ENCODE measurements around the gene DHX15. TPM values are rescaled to one million over a fixed set of nuclear protein-coding genes. Genes with fewer than 3 reads are reported as not detected.

Gene DHX15
- total RNA-seq, 1 experiment from 2014 or later: 229 TPM

DNA sequence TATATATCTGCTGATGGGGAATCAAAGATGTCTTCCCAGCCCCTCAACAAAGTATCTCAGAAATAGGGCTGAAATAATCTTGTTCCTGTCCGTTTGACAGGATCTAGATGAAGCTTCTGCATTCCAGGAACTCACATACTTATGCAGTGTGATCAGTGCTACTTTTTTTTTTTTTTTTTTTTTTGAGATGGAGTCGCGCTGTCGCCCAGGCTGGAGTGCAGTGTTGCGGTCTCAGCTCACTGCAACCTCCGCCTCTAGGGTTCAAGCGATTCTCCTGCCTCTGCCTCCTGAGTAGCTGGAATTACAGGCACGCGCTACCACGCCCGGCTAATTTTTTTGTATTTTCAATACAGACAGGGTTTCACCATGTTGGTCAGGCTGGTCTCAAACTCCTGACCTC lies 36.4 kb downstream of the DHX15 start:
- Histone ChIP-seq H3K27ac (ENCODE audit: low read length) (no peak overlapping the region), H3K4me3 (ENCODE audit: low read length) (no peak overlapping the region), H3K4me1 (ENCODE audit: insufficient read depth, low read length) (peaks cover 6% of the 10 kb centered on the region; the same call in 1 of the 2 replicates), H2AFZ (ENCODE audit: low read length) (no peak overlapping the region), H4K20me1 (ENCODE audit: low read length) (peaks cover 72% of the 10 kb centered on the region), H3K9me2 (replicated peaks; ENCODE audit: low read length) (no peaks in the 10 kb centered on the region), H3F3A (ENCODE audit: low read length, unreplicated experiment) (no peaks in the 10 kb centered on the region), H3K9me3 (ENCODE audit: low read length) (no peaks in the 10 kb centered on the region), H3K79me2 (ENCODE audit: low read length) (peaks cover 94% of the 10 kb centered on the region), H3K27me3 (ENCODE audit: low read length) (no peaks in the 10 kb centered on the region), H3K36me3 (ENCODE audit: low read depth, low read length) (peaks cover 45% of the 10 kb centered on the region), H3K4me2 (ENCODE audit: low read length) (no peak overlapping the region), H3K9ac (ENCODE audit: low read length) (no peak overlapping the region)
- CTCF ChIA-PET: no interaction called here
- intact Hi-C loops (cut with micrococcal nuclease): no loop called here
- ATAC-seq: no peak
- no TSS peak for BruUV-seq (replicated peaks)
- POLR2A ChIA-PET (ENCODE audit: unreplicated experiment): no interaction called here
- DNase-seq: no peak
- no peak for TF ChIP-seq EZH2 (IDR thresholded peaks at IDR 0.05; ENCODE audit: low read length, unreplicated experiment)
- no peak for TF ChIP-seq EZH2phosphoT487 (IDR thresholded peaks at IDR 0.05; ENCODE audit: borderline replicate concordance, low read length)
- TF ChIP-seq, protein P1, sequence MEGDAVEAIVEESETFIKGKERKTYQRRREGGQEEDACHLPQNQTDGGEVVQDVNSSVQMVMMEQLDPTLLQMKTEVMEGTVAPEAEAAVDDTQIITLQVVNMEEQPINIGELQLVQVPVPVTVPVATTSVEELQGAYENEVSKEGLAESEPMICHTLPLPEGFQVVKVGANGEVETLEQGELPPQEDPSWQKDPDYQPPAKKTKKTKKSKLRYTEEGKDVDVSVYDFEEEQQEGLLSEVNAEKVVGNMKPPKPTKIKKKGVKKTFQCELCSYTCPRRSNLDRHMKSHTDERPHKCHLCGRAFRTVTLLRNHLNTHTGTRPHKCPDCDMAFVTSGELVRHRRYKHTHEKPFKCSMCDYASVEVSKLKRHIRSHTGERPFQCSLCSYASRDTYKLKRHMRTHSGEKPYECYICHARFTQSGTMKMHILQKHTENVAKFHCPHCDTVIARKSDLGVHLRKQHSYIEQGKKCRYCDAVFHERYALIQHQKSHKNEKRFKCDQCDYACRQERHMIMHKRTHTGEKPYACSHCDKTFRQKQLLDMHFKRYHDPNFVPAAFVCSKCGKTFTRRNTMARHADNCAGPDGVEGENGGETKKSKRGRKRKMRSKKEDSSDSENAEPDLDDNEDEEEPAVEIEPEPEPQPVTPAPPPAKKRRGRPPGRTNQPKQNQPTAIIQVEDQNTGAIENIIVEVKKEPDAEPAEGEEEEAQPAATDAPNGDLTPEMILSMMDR (conservative IDR thresholded peaks at IDR 0.05; ENCODE audit: low read depth, low read length): no peak

GRCh38 chr4:24544208-24544988 lies 40.0 kb downstream of the DHX15 start:
- Histone ChIP-seq H3K9me3 (ENCODE audit: low read length) (no peaks in the 10 kb centered on the region), H2AFZ (ENCODE audit: low read length) (no peak overlapping the region), H3K79me2 (ENCODE audit: low read length) (peaks cover 93% of the 10 kb centered on the region), H3K4me1 (ENCODE audit: insufficient read depth, low read length) (no peaks in the 10 kb centered on the region), H3K36me3 (ENCODE audit: low read depth, low read length) (peaks cover 63% of the 10 kb centered on the region), H4K20me1 (ENCODE audit: low read length) (peaks cover 65% of the 10 kb centered on the region), H3F3A (ENCODE audit: low read length, unreplicated experiment) (no peaks in the 10 kb centered on the region), H3K27ac (ENCODE audit: low read length) (no peak overlapping the region), H3K27me3 (ENCODE audit: low read length) (no peaks in the 10 kb centered on the region), H3K9ac (ENCODE audit: low read length) (no peak overlapping the region), H3K4me2 (ENCODE audit: low read length) (no peak overlapping the region), H3K9me2 (replicated peaks; ENCODE audit: low read length) (no peaks in the 10 kb centered on the region), H3K4me3 (ENCODE audit: low read length) (no peak overlapping the region)
- no TSS peak for BruUV-seq (replicated peaks)
- no peak for ATAC-seq
- ChIA-PET CTCF (no interaction called here), POLR2A (ENCODE audit: unreplicated experiment) (no interaction called here)
- TF ChIP-seq EZH2 (IDR thresholded peaks at IDR 0.05; ENCODE audit: low read length, unreplicated experiment) (no peak), EZH2phosphoT487 (IDR thresholded peaks at IDR 0.05; ENCODE audit: borderline replicate concordance, low read length) (no peak)
- TF ChIP-seq, protein P1 (conservative IDR thresholded peaks at IDR 0.05; ENCODE audit: low read depth, low read length): no peak
- intact Hi-C loops (cut with micrococcal nuclease): no loop called here
- DNase-seq: no peak

GRCh38 chr4:24537025-24537424 lies 47.3 kb downstream of the DHX15 start:
- intact Hi-C loops (cut with micrococcal nuclease): no loop called here
- no TSS peak for BruUV-seq (replicated peaks)
- Histone ChIP-seq H3K79me2 (ENCODE audit: low read length) (peaks cover 71% of the 10 kb centered on the region), H3K36me3 (ENCODE audit: low read depth, low read length) (peaks cover 71% of the 10 kb centered on the region), H3K4me2 (ENCODE audit: low read length) (no peak overlapping the region), H3K9ac (ENCODE audit: low read length) (no peak overlapping the region), H3K4me3 (ENCODE audit: low read length) (no peak overlapping the region), H3K9me3 (ENCODE audit: low read length) (no peaks in the 10 kb centered on the region), H3K4me1 (ENCODE audit: insufficient read depth, low read length) (no peaks in the 10 kb centered on the region), H3F3A (ENCODE audit: low read length, unreplicated experiment) (no peaks in the 10 kb centered on the region), H4K20me1 (ENCODE audit: low read length) (peaks cover 33% of the 10 kb centered on the region; the same call in 1 of the 2 replicates), H3K9me2 (replicated peaks; ENCODE audit: low read length) (no peaks in the 10 kb centered on the region), H3K27ac (ENCODE audit: low read length) (no peak overlapping the region), H3K27me3 (ENCODE audit: low read length) (no peaks in the 10 kb centered on the region), H2AFZ (ENCODE audit: low read length) (no peak overlapping the region)
- ChIA-PET POLR2A (ENCODE audit: unreplicated experiment) (no interaction called here), CTCF (interaction anchor here (0.9 kb wide), 1 partner anchor 15 kb away, joined by 3 read pairs; no protein-coding TSS in a partner anchor)
- TF ChIP-seq EZH2phosphoT487 (IDR thresholded peaks at IDR 0.05; ENCODE audit: borderline replicate concordance, low read length) (no peak), EZH2 (IDR thresholded peaks at IDR 0.05; ENCODE audit: low read length, unreplicated experiment) (no peak)
- TF ChIP-seq, protein P1 (conservative IDR thresholded peaks at IDR 0.05; ENCODE audit: low read depth, low read length): no peak
- DNase-seq (no peak), ATAC-seq (no peak)

Measured in PC-3 (cell line).